GM12874 (cell line): Measurements from ENCODE around the gene TIE1.

Experiments
- CTCF ChIP-seq: IDR thresholded peaks from 2 replicates; pipeline ENCODE4 v1.5.1; 2011; ENCODE audit warnings: low read depth, mild to moderate bottlenecking, control low read depth, low read length, moderate library complexity; ENCODE audit not compliant: insufficient read depth

TIE1 gene

GRCh38 chr1:43258370-43258769 is 42.4 kb upstream of the TIE1 start:
- TF ChIP-seq CTCF: no peak

DNA sequence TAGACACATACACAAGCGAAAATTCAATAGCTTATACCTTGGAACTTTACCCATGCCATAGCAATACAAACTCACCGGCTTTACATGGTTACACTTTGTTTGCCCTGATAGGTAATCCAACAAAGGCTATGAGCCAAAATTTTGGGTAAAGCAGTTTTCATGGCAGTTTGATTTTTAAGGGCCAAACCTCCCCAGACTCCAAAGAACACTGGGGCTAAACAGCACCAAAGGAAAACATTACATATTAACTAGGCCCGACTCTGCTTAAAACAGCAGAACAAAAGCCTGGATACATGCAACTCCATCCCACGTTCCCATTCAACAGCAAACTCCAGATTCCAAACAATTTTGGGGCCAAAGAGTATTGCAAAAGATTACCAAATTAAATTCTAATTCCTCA is 35.4 kb upstream of the TIE1 start:
- no peak for TF ChIP-seq CTCF

DNA sequence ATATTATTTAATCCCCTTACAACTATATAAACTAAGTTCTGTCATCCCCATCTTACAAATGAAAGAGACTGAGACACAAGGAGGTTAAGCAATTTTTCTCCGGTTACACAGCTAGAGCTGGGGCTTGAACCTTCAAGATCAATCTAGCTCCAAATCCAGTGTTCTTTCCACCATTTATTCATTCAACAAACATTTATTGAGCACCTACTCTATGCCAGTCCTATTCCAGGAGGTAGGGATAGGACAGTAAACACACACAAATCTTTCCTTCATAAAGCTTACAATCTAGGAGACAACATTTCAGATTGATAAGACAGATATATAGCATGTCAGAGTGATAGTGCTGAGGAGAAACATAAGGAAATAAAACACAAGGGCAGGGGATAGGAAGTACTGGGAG is 33.9 kb upstream of the TIE1 start:
- TF ChIP-seq CTCF: no peak

- no peak for TF ChIP-seq CTCF
Measured at GRCh38 chr1:43267291-43267805, 33.4 kb upstream of the TIE1 start.

DNA sequence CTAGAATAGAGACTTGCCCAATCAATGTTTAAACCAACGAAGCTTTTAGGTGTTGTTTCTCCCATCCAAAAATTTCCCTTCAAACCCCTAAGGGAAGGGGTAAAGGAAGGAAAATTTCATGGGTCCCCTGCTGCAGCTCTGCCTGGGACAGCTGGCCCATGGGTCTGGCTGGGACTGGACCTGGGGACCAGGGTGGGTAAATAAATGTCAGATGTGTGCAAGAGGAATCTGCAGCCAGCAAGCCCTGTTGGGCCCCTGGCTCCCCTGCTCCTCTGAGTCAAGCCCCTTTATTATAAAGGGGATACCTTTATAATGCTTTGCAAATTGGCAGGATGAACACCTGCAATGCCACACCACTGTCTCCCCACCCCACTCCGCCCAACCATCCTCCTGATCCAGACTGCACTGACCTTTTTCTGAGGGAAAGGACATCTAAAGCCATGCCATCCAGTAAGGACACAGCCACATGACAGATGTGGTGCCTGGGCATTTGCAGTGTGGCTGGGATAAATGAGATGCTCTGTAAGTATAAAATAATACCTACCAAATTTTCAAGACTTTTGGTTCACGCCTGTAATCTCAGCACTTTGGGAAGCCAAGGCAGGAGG is 32.9 kb upstream of the TIE1 start:
- TF ChIP-seq CTCF: no peak

- no peak for TF ChIP-seq CTCF
Measured at GRCh38 chr1:43269627-43270375, 31.0 kb upstream of the TIE1 start, which contains the start of gene TMEM125. TMEM125 (plus strand) TSS chr1:43269983; CDS start chr1:43272723, 2,740 bp downstream.

DNA sequence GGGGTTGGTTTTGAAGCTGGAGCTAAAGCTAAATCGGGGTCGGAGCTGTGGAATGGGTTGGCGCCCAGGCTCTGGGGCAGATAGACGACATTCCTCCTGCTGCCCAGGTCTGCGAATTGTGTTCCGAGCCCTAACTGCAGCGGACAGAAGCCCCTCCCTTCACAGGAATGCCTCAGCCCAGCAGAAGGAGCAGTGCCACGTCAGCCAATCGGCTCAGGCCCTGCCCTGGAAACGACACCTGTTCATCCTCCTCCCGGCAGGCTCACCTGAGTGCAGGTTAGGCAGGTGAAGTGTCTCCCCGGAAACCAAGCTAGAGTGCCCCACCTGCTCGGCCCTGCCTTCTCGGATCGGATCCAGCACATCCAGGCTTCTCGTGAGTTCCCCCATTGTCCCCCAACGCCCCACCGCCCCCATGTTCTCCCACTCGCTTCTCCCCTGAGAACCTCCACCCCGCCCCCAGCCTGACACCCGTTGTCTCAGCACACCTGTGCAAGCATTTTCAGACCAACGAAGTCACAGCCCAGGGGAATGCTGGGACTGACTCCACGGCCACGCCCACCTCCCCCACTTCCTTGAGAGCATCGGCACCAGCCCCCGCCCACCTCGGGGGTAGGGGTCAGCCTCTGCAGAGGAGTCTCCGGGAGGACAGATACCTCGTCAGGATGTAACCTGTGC is 30.2 kb upstream of the TIE1 start:
- no peak for TF ChIP-seq CTCF
